HUDEP-2 (cell line): ENCODE data around the gene TMCO1.
"Not testable (repeated sequence)": the region's sequence is repeated elsewhere in the genome, so short reads cannot be mapped to it uniquely, and the experiment has no call there.

Source experiments
- DNase-seq, 76 experiments: peaks; one replicate each; lab custom pipeline; 2025; ENCODE audit not compliant: unreplicated experiment in 76 of 76; lab: John Stamatoyannopoulos, UW

The TMCO1 gene

GRCh38 chr1:165688046-165688445 is 80.6 kb downstream of the TMCO1 start:
- no peak for DNase-seq

- DNase-seq, result no peak
Observed at GRCh38 chr1:165686971-165687433, 81.7 kb downstream of the TMCO1 start.

GRCh38 chr1:165686121-165686970 is 82.3 kb downstream of the TMCO1 start:
- peak in 5 of 76 experiments; percentile 6 to 15 (median 14) for DNase-seq

GRCh38 chr1:165683848-165684485 is 84.7 kb downstream of the TMCO1 start:
- no peak for DNase-seq

GRCh38 chr1:165680773-165681172 is 87.9 kb downstream of the TMCO1 start:
- DNase-seq, result not testable (repeated sequence)

- DNase-seq, result no peak
Observed at GRCh38 chr1:165680303-165680702, 88.4 kb downstream of the TMCO1 start.

GRCh38 chr1:165679282-165680036 is 89.2 kb downstream of the TMCO1 start:
- no peak for DNase-seq

GRCh38 chr1:165678509-165678908 is 90.2 kb downstream of the TMCO1 start:
- no peak for DNase-seq
